HEK293T (cell line): ENCODE results near the gene NIN.
"Not testable (repeated sequence)": the region's sequence is repeated elsewhere in the genome, so short reads cannot be mapped to it uniquely, and the experiment has no call there.

ENCODE experiments used
- ARNT ChIP-seq: fragments of 450-650 bp; IDR thresholded peaks from 2 replicates; pipeline ENCODE4 v1.6.1; 2017; ENCODE audit warnings: mild to moderate bottlenecking
- CTBP1 ChIP-seq: fragments of 450-650 bp; IDR thresholded peaks from 2 replicates; pipeline ENCODE4 v1.6.1; 2016; ENCODE audit warnings: borderline replicate concordance
- ELF4 ChIP-seq: fragments of 450-650 bp; IDR thresholded peaks from 2 replicates; pipeline ENCODE4 v1.6.1; 2017; ENCODE audit warnings: antibody characterized with exemption
- FOXA1 ChIP-seq: fragments of 450-650 bp; IDR thresholded peaks from 2 replicates; pipeline ENCODE4 v1.6.1; 2016; ENCODE audit warnings: mild to moderate bottlenecking
- FOXK2 ChIP-seq: fragments of 450-650 bp; IDR thresholded peaks from 2 replicates; pipeline ENCODE4 v1.6.1; 2016; ENCODE audit warnings: mild to moderate bottlenecking
- FOXM1 ChIP-seq: fragments of 450-650 bp; IDR thresholded peaks from 2 replicates; pipeline ENCODE4 v1.6.1; 2017; ENCODE audit warnings: mild to moderate bottlenecking, borderline replicate concordance
- HDGF ChIP-seq: fragments of 450-650 bp; IDR thresholded peaks from 2 replicates; pipeline ENCODE4 v1.6.1; 2017; ENCODE audit warnings: antibody characterized with exemption, borderline replicate concordance
- L3MBTL2 ChIP-seq: fragments of 450-650 bp; conservative IDR thresholded peaks from 2 replicates; pipeline ENCODE4 v1.6.1; 2016; ENCODE audit warnings: mild to moderate bottlenecking
- NFRKB ChIP-seq: fragments of 450-650 bp; IDR thresholded peaks from 2 replicates; pipeline ENCODE4 v1.6.1; 2016; ENCODE audit warnings: mild to moderate bottlenecking, moderate library complexity
- SUZ12 ChIP-seq: fragments of 450-650 bp; IDR thresholded peaks from 2 replicates; pipeline ENCODE4 v1.6.1; 2016; ENCODE audit warnings: mild to moderate bottlenecking
- TARDBP ChIP-seq: fragments of 450-650 bp; IDR thresholded peaks from 2 replicates; pipeline ENCODE4 v1.6.1; 2016
- ZNF384 ChIP-seq: fragments of 450-650 bp; IDR thresholded peaks from 2 replicates; pipeline ENCODE4 v1.6.1; 2016

DNA sequence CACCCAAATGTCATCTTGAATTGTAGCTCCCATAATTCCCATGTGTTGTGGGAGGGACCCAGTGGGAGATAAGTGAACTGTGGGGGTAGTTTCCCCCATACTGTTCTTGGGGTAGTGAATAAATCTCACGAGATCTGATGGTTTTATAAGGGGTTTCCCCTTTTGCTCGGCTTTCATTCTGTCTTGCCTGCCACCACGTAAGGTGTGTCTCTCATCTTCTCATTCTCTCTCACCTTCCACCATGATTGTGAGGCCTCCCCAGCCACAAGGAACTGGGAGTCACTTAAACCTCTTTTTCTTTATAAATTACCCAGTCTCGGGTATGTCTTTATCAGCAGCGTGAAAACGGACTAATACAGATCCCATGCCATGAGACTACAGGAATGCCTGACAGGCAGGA lies 11.7 kb downstream of the NIN start:
- TF ChIP-seq NFRKB, HDGF, L3MBTL2, CTBP1, ELF4, TARDBP, FOXM1, SUZ12, ARNT, ZNF384, FOXK2, FOXA1: not testable (repeated sequence)
